ENCODE measurements around the gene ABCB4.

GRCh38 chr7:87395442-87396020 is 79.9 kb downstream of the ABCB4 start:
- TF ChIP-seq CTCF (IDR thresholded peaks at IDR 0.05; ENCODE audit: low read depth, low read length, poor library complexity, severe bottlenecking) (no peak), EZH2phosphoT487 (IDR thresholded peaks at IDR 0.05; ENCODE audit: borderline replicate concordance, low read length) (no peak)

All from DOHH2 (cell line).